GM19099 (cell line): ENCODE data around the gene MYO7A.

Source experiments
- POLR2A ChIP-seq: IDR thresholded peaks from 3 replicates; pipeline ENCODE4 v1.6.1; 2011; ENCODE audit warnings: low read depth; ENCODE audit not compliant: insufficient read length; ENCODE audit errors: extremely low read depth

MYO7A gene

GRCh38 chr11:77204754-77205466 is 76.9 kb downstream of the MYO7A start:
- no peak for TF ChIP-seq POLR2A

DNA sequence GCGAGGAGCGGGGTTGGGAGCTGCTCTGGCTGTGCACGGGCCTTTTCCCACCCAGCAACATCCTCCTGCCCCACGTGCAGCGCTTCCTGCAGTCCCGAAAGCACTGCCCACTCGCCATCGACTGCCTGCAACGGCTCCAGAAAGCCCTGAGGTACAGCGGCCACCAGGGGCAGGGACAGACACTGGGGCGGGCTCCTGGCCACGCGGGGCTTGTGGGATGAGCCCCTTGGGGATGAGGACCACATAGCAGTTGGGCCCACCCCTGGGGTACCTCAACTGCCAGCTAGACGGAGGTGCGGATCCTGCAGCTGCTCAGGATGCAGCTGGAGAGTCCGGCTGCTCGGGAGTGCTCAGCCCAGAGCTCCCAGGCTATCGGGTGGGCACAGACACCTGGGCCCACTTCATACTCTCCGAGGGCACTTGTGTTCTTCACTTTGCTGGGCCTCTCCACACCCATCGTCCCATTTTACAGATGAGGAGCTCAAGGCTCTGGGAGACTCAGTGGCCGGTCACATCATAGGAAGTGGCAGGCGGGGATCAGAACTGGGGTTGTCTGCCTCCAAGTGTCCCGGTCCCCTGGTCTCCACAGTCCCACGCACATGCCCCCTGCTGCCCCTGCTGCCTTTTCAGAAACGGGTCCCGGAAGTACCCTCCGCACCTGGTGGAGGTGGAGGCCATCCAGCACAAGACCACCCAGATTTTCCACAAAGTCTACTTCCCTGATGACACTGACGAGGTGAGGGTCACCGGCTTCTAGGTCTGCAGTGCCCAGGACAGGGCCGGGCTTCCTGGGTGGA is 77.6 kb downstream of the MYO7A start:
- TF ChIP-seq POLR2A, result no peak

DNA sequence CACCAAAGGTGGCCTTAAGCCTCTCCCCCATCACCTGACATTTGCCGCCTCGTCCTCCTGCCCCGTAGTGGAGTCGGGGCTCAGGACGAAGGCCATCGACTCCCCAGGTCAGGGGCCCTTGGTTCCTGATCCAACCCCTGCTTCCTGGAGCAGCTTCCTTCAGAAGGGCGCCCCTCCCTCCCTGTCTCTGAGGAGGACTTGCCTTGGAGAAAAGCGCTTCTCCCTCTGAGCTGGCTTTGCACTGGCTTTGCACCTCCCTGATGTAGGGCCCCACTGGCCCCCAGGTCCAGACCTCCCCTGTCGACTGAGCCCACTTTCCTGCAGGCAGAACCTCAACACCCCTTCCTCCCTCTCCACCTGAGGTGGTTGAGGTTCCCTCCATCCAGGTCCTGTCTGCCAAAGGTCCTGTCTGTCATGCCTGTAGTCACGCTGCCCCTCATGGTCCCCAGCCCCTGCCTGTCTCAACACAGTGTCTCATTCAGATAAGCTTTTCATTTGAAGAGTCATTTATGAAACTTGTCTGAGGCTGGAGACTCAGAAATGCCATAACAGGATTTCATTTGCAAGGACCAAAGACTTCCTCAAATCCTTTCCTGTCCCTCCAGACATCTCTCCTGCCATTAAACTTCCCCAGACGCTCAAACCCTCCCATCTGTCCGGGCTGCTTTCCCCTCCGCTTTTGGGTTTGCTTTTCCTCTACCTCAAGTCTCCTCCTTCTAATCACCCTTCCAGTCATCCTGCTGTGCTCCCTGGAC is 78.4 kb downstream of the MYO7A start:
- no peak for TF ChIP-seq POLR2A

GRCh38 chr11:77207019-77207485 is 79.0 kb downstream of the MYO7A start:
- no peak for TF ChIP-seq POLR2A

GRCh38 chr11:77207618-77208313 is 79.7 kb downstream of the MYO7A start:
- TF ChIP-seq POLR2A, result no peak

GRCh38 chr11:77208535-77208934 is 80.5 kb downstream of the MYO7A start:
- no peak for TF ChIP-seq POLR2A

DNA sequence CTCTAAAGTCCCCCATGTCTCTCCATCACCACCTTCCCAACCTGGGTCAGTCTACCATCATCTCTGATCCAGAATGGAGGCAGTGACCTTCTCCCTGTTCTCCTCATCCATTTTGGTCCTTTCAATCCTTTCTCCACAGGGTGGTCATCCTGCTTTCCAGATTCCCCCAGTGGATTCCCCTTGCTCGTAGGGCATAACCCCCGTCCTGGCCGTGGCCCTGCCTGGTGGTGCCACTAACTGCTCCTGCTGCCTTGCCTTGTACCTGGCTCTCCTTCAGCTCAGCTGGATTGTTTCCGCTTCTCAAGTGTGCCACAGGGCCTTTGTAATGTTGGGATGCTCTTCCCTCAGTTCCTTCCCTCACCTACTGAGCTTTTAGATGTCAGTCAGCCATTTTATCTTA is 81.6 kb downstream of the MYO7A start:
- no peak for TF ChIP-seq POLR2A

DNA sequence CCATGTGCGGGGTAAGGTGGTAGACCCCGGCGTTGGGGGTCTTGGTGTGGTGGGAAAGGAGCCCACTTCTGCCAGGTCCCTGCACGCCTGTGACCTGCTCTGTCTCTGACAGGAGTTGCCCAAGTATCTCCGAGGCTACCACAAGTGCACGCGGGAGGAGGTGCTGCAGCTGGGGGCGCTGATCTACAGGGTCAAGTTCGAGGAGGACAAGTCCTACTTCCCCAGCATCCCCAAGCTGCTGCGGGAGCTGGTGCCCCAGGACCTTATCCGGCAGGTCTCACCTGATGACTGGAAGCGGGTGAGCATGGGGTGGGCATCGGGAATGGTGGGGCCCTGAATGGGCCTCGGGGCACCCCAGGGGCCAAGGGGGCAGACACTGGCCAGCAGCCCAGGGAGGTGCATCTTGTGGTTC is 83.0 kb downstream of the MYO7A start:
- TF ChIP-seq POLR2A, result no peak

- TF ChIP-seq POLR2A, result no peak
Measured at GRCh38 chr11:77211594-77212251, 83.7 kb downstream of the MYO7A start.

DNA sequence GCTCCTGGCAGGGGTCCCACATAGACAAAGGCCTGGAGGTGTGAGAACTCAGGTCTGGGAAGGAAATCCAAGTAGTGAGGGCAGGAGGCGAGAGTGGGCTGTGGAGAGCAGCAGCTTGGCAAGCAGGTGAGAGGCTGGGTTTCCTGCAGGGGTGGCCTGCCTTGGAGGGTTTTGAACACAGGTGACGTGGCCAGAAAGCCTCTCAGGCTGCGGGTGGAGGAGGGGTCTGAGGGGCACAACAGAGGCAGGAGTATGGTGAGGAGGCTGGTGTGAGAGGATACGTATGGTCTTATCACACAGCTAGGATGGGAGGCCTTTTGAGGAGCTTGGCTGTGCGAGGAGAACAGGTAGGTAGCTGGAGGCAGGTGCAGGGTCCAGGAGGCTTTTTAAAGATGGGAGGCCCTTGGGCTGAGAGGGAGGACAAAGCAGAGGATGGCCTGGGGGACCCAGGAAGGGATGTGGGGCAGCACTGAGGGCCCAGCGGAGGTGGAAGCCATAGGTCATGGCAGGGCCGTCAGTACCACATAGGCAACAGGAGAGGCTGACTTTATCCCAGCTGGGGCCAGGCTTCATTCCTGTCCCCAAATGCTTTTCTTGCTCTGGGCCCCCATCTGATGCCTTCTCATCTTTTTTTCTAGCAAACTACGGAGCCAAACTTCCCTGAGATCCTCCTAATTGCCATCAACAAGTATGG is 84.4 kb downstream of the MYO7A start:
- TF ChIP-seq POLR2A, result no peak

GRCh38 chr11:77213029-77213579 is 85.1 kb downstream of the MYO7A start:
- no peak for TF ChIP-seq POLR2A

DNA sequence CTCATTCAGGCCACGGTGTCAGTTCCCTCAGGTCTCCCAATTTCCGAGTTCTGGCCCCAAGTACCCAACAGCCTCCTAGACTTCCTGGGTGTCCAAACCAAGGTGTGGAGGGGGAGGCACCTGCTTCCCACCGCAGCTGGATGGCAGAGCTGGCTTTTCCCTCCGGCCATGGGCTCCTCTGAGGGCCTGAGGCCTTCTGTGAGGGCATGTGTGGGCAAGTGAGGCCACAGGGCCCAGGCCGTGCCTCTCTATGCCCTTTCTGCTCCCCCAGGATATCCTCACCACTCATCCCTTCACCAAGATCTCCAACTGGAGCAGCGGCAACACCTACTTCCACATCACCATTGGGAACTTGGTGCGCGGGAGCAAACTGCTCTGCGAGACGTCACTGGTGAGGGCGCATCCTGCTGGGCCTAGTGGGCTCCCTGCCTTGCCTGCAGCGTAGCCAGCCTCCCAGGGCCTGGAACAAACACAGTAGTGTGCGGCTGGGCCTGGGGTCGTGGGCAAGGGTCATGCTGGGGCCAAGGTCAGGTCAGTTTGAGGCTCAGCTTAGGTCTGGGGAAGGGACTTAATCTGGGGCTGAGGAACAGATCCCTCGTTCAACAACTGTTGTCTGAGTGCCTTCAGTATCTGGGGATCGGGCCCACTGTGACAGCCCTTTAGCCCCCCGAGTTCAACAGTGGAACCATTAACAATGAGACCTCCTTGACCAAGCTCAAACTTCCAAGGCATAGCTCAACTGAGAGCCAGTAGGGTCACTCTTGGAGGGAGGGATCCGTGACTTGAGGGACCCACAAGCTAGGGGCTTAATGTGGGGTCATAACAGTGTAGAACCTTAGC is 85.8 kb downstream of the MYO7A start:
- TF ChIP-seq POLR2A, result no peak

GRCh38 chr11:77214557-77214956 is 86.5 kb downstream of the MYO7A start:
- no peak for TF ChIP-seq POLR2A
